Esophagus muscularis mucosa (tissue), 4 donors: ENCODE results near the gene MAP3K14. TPM values are rescaled to one million over a fixed set of nuclear protein-coding genes. Genes with fewer than 3 reads are reported as not detected.
A peak's percentile ranks its signal among the peaks of the same experiment; 100 is the strongest.

Experiments used
- DNase-seq: peaks from one replicate; pipeline ENCODE4 v3.0.0-alpha.2; 2017; ENCODE audit errors: extremely low spot score
- H3K27ac ChIP-seq, 4 donors: fragments of 200-600 bp; sonication (generic); replicated peaks in 1 of 4; 1 replicate in 3 of 4; 2 replicates in 1 of 4; pipeline ENCODE4 v1.5.1; 2016 to 2019; ENCODE audit warnings: mild to moderate bottlenecking in 1 of 4
- H3K27me3 ChIP-seq, 4 donors: fragments of 200-600 bp; sonication (generic); one replicate each; pipeline versions ENCODE4 v1.5.1 to v1.6.0; 2016 to 2019
- H3K36me3 ChIP-seq, 4 donors: fragments of 200-600 bp; sonication (generic); one replicate each; pipeline ENCODE4 v1.5.1; 2016 to 2019
- H3K4me1 ChIP-seq, 4 donors: fragments of 200-600 bp; sonication (generic); one replicate each; pipeline ENCODE4 v1.5.1; 2016 to 2019
- H3K4me3 ChIP-seq, 4 donors: fragments of 200-600 bp; sonication (generic); 1 replicate in 2 of 4; 2 replicates in 2 of 4; pipeline ENCODE4 v1.5.1; 2016 to 2019; ENCODE audit warnings: mild to moderate bottlenecking in 4 of 4, moderate library complexity in 1 of 4
- H3K9me3 ChIP-seq, 4 donors: fragments of 200-600 bp; sonication (generic); 1 replicate in 3 of 4; 2 replicates in 1 of 4; pipeline ENCODE4 v1.5.1; 2016 to 2019
- CTCF ChIP-seq, 3 experiments: fragments of 200-600 bp in 2 of 3; fragments of 450-650 bp in 1 of 3; sonication (generic) in 2 of 3; IDR thresholded peaks; one replicate each; pipeline ENCODE4 v1.5.1; 2017 to 2019; ENCODE audit warnings: antibody characterized with exemption in 3 of 3, mild to moderate bottlenecking in 2 of 3, moderate library complexity in 1 of 3
- EP300 ChIP-seq: sonication (generic); formaldehyde crosslinking; IDR thresholded peaks from one replicate; pipeline ENCODE4 v1.6.1; 2017; ENCODE audit warnings: antibody characterized with exemption
- POLR2A ChIP-seq: fragments of 450-650 bp; IDR thresholded peaks from one replicate; pipeline ENCODE4 v1.6.1; 2017; ENCODE audit warnings: antibody characterized with exemption, moderate library complexity, mild to moderate bottlenecking, low read depth
- POLR2AphosphoS5 ChIP-seq, 2 donors: sonication (generic); formaldehyde crosslinking; IDR thresholded peaks; one replicate each; pipeline ENCODE4 v1.6.1; 2017; ENCODE audit warnings: antibody characterized with exemption in 2 of 2
- WGBS: methylation state at CpG from one replicate; pipeline ENCODE4 v1.1.5; 2018; 5-methylcytosine and 5-hydroxymethylcytosine counted together
- intact Hi-C: fragments of 100-400 bp; cut with DNase I; formaldehyde crosslinking; loops from one replicate; pipeline ENCODE4 v1.15.1; 2023
- total RNA-seq, 4 donors: library from RNA; depleted of rRNA; stranded (reverse); fragments of >200 nt; gene quantifications; one replicate each; pipeline versions ENCODE4 v1.1.0 to v1.2.1, GENCODE V29; 2016

Gene MAP3K14
- total RNA-seq, 4 donors from 2014 or later, result 7.8 to 26.5 (median 10.6) TPM

- Histone ChIP-seq H3K36me3 (no peaks in the 10 kb centered on the region), H3K27ac (peak overlapping the region; percentile 92 to 99 (median 94)), H3K4me3 (peak overlapping the region; percentile 72 to 84 (median 76)), H3K4me1 (peaks cover 42 to 67% (median 62%) of the 10 kb centered on the region in 4 donors), H3K9me3 (no peaks in the 10 kb centered on the region), H3K27me3 (no peaks in the 10 kb centered on the region)
- 2% methylated on average over 28 of the region's 54 CpGs for WGBS
- DNase-seq, result peak; percentile 100
- no peak for TF ChIP-seq EP300
- TF ChIP-seq POLR2A, result peak; percentile 35
- peak in 1 of 3 experiments; percentile 28 for TF ChIP-seq CTCF (IDR thresholded peaks at IDR 0.05)
- peak; percentile 57 to 99 for TF ChIP-seq POLR2AphosphoS5 (IDR thresholded peaks at IDR 0.05)
- intact Hi-C loops, result no loop called here
These were observed 500 bp upstream of the MAP3K14 start for GRCh38 chr17:45317111-45317928.

GRCh38 chr17:45315648-45316433, 979 bp downstream of the MAP3K14 start:
- Histone ChIP-seq H3K4me1 (peaks cover 49 to 74% (median 70%) of the 10 kb centered on the region in 4 donors), H3K9me3 (no peaks in the 10 kb centered on the region), H3K27me3 (no peaks in the 10 kb centered on the region), H3K4me3 (peak overlapping the region; percentile 72 to 84 (median 76)), H3K27ac (peak overlapping the region; percentile 92 to 99 (median 94)), H3K36me3 (no peaks in the 10 kb centered on the region)
- DNase-seq, result no peak
- TF ChIP-seq POLR2AphosphoS5 (IDR thresholded peaks at IDR 0.05) (no peak), EP300 (no peak), POLR2A (no peak), CTCF (IDR thresholded peaks at IDR 0.05) (no peak)
- intact Hi-C loops, result no loop called here
- 12% methylated on average over 10 of the region's 13 CpGs for WGBS

- Histone ChIP-seq H3K9me3 (no peaks in the 10 kb centered on the region), H3K4me3 (peak overlapping the region; percentile 72 to 84 (median 76)), H3K27me3 (no peaks in the 10 kb centered on the region), H3K4me1 (peaks cover 55 to 76% (median 71%) of the 10 kb centered on the region in 4 donors), H3K36me3 (no peaks in the 10 kb centered on the region), H3K27ac (peak overlapping the region; percentile 92 to 99 (median 94))
- intact Hi-C loops, result loop anchor here (5.0 kb wide), 1 partner anchor 38 kb away; no protein-coding TSS in a partner anchor
- no peak for DNase-seq
- TF ChIP-seq CTCF (IDR thresholded peaks at IDR 0.05) (no peak), POLR2AphosphoS5 (IDR thresholded peaks at IDR 0.05) (no peak), POLR2A (no peak), EP300 (no peak)
- WGBS, result 23% methylated on average over 11 of the region's 11 CpGs
These were observed 1.8 kb downstream of the MAP3K14 start for GRCh38 chr17:45314741-45315647.

GRCh38 chr17:45313996-45314740, 2.7 kb downstream of the MAP3K14 start:
- peaks cover 63 to 84% (median 78%) of the 10 kb centered on the region in 4 donors for H3K4me1 ChIP-seq
- peaks cover 0 to 3% (median 0%) of the 10 kb centered on the region in 4 donors for H3K36me3 ChIP-seq
- H3K27ac ChIP-seq, result peak overlapping the region; percentile 92 to 99 (median 94)
- H3K4me3 ChIP-seq, result peak overlapping the region; percentile 72 to 84 (median 76)
- 47% methylated on average over 7 of the region's 7 CpGs for WGBS
- no peaks in the 10 kb centered on the region for H3K27me3 ChIP-seq
- TF ChIP-seq POLR2AphosphoS5 (IDR thresholded peaks at IDR 0.05) (no peak), CTCF (IDR thresholded peaks at IDR 0.05) (no peak), POLR2A (no peak), EP300 (no peak)
- intact Hi-C loops, result loop anchor here (5.0 kb wide), 1 partner anchor 37 kb away; no protein-coding TSS in a partner anchor
- H3K9me3 ChIP-seq, result no peaks in the 10 kb centered on the region
- no peak for DNase-seq
